Measurements from ENCODE around the gene POLE3.

DNA sequence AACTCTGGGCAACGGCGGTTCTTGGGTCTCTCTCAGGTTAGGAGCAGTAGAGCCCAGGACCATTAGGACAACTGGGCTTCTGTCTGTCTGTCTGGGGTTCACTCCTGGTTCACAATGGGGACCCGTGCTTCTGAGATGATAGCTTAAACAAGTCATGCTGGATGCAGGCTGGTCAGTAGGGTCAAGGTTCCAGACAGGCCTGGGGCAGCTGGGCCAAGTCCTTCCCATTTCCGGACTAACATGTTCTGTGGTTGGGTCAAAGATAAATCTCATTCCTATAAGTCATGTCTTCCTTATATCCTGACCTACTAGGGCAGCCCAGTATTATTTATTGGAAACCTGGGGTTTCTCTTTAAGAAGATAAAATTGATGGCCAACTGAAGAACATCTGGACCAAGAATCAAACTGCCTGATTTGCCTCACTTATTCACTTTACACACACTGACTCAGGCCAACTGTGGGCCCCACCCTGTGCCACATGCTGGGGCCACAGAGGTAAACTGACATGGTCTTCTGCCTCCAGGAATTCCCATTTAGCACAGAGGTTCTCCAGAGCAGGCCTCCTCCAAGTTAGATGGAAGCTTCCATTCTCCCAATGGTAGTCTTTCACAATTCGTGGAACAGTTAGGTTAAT lies 42.0 kb downstream of the POLE3 start:
- TF ChIP-seq OSR1 (CRISPR knock-in tag; IDR thresholded peaks at IDR 0.05): no peak
- no peak for TF ChIP-seq ZNF70 (CRISPR knock-in tag; IDR thresholded peaks at IDR 0.05)
- TF ChIP-seq TCF4 (CRISPR knock-in tag; IDR thresholded peaks at IDR 0.05; ENCODE audit: borderline replicate concordance): no peak
- no peak for TF ChIP-seq PPARA (CRISPR knock-in tag; IDR thresholded peaks at IDR 0.05; ENCODE audit: borderline replicate concordance)
- TF ChIP-seq, protein P1, sequence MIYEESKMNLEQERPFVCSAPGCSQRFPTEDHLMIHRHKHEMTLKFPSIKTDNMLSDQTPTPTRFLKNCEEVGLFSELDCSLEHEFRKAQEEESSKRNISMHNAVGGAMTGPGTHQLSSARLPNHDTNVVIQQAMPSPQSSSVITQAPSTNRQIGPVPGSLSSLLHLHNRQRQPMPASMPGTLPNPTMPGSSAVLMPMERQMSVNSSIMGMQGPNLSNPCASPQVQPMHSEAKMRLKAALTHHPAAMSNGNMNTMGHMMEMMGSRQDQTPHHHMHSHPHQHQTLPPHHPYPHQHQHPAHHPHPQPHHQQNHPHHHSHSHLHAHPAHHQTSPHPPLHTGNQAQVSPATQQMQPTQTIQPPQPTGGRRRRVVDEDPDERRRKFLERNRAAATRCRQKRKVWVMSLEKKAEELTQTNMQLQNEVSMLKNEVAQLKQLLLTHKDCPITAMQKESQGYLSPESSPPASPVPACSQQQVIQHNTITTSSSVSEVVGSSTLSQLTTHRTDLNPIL (CRISPR knock-in tag; IDR thresholded peaks at IDR 0.05; ENCODE audit: low read depth): no peak
- TF ChIP-seq, protein P2, sequence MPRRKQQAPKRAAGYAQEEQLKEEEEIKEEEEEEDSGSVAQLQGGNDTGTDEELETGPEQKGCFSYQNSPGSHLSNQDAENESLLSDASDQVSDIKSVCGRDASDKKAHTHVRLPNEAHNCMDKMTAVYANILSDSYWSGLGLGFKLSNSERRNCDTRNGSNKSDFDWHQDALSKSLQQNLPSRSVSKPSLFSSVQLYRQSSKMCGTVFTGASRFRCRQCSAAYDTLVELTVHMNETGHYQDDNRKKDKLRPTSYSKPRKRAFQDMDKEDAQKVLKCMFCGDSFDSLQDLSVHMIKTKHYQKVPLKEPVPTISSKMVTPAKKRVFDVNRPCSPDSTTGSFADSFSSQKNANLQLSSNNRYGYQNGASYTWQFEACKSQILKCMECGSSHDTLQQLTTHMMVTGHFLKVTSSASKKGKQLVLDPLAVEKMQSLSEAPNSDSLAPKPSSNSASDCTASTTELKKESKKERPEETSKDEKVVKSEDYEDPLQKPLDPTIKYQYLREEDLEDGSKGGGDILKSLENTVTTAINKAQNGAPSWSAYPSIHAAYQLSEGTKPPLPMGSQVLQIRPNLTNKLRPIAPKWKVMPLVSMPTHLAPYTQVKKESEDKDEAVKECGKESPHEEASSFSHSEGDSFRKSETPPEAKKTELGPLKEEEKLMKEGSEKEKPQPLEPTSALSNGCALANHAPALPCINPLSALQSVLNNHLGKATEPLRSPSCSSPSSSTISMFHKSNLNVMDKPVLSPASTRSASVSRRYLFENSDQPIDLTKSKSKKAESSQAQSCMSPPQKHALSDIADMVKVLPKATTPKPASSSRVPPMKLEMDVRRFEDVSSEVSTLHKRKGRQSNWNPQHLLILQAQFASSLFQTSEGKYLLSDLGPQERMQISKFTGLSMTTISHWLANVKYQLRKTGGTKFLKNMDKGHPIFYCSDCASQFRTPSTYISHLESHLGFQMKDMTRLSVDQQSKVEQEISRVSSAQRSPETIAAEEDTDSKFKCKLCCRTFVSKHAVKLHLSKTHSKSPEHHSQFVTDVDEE (CRISPR knock-in tag; IDR thresholded peaks at IDR 0.05): no peak
- TF ChIP-seq, protein P3, sequence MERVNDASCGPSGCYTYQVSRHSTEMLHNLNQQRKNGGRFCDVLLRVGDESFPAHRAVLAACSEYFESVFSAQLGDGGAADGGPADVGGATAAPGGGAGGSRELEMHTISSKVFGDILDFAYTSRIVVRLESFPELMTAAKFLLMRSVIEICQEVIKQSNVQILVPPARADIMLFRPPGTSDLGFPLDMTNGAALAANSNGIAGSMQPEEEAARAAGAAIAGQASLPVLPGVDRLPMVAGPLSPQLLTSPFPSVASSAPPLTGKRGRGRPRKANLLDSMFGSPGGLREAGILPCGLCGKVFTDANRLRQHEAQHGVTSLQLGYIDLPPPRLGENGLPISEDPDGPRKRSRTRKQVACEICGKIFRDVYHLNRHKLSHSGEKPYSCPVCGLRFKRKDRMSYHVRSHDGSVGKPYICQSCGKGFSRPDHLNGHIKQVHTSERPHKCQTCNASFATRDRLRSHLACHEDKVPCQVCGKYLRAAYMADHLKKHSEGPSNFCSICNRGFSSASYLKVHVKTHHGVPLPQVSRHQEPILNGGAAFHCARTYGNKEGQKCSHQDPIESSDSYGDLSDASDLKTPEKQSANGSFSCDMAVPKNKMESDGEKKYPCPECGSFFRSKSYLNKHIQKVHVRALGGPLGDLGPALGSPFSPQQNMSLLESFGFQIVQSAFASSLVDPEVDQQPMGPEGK (CRISPR knock-in tag; IDR thresholded peaks at IDR 0.05; ENCODE audit: borderline replicate concordance): no peak
- no peak for TF ChIP-seq ZFP3 (CRISPR knock-in tag; IDR thresholded peaks at IDR 0.05)
- no peak for TF ChIP-seq ARNTL (CRISPR knock-in tag; IDR thresholded peaks at IDR 0.05; ENCODE audit: borderline replicate concordance, low read depth)
- TF ChIP-seq ZNF8 (CRISPR knock-in tag; IDR thresholded peaks at IDR 0.05): no peak
- TF ChIP-seq RARB (CRISPR knock-in tag; IDR thresholded peaks at IDR 0.05): no peak
- TF ChIP-seq ZFP30 (CRISPR knock-in tag; IDR thresholded peaks at IDR 0.05): no peak

Measured in SK-N-SH treated with all-trans-retinoic acid at 6 μM for 48 hours (cell line).